Left renal pelvis (tissue), 4 donors: ENCODE measurements around the gene TSPEAR. TPM values are rescaled to one million over a fixed set of nuclear protein-coding genes. Genes with fewer than 3 reads are reported as not detected.
"Not testable (repeated sequence)": the region's sequence is repeated elsewhere in the genome, so short reads cannot be mapped to it uniquely, and the experiment has no call there.

ENCODE experiments used
- DNase-seq, 4 donors: peaks; one replicate each; pipeline ENCODE4 v3.0.0-alpha.2; 2013; ENCODE audit warnings: low read depth in 4 of 4, low spot score in 3 of 4
- polyA plus RNA-seq, 4 donors: library from polyadenylated mRNA; unstranded; fragments of 120-200 nt; gene quantifications; one replicate each; pipeline ENCODE4 v1.2.1, GENCODE V29; 2013; ENCODE audit not compliant: insufficient read length in 4 of 4

Gene TSPEAR
- polyA plus RNA-seq, 4 donors, result 0.08 to 1.1 (median 0.74) TPM

- no peak for DNase-seq
Observed at GRCh38 chr21:44483288-44484237, 227.8 kb downstream of the TSPEAR start.

DNA sequence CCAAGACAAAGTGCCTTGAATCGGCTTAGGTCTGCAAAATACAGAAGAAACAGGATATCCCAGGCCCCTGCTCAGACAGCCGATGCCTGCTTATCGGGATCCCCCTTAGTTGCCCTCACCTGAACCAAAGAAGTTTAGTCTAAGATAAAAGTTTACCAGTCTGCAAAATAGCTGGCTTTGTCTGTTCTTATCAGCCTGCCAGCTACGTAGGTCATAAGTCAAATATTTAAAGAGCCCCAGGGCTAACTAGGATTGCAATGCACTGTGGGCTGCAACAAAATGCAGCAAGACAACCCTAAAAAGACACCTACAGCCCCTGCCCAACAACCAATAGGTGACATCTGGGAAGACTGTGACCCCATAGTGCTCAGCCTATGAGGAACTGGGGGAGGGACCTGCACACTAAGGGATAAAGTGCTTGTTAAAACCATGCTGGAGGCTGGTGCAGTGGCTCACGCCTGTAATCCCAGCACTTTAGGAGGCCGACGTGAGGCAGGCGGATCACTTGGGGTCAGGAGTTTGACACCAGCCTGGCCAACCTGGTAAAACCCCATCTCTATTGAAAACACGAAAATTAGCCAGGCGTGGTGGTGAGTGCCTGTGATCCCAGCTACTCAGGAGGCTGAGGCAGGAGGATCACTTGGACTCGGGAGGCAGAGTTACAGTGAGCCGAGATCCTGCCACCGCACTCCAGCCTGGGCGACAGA lies 228.6 kb downstream of the TSPEAR start:
- DNase-seq, result no peak

- no peak for DNase-seq
Observed at GRCh38 chr21:44480200-44481053, 230.9 kb downstream of the TSPEAR start.

DNA sequence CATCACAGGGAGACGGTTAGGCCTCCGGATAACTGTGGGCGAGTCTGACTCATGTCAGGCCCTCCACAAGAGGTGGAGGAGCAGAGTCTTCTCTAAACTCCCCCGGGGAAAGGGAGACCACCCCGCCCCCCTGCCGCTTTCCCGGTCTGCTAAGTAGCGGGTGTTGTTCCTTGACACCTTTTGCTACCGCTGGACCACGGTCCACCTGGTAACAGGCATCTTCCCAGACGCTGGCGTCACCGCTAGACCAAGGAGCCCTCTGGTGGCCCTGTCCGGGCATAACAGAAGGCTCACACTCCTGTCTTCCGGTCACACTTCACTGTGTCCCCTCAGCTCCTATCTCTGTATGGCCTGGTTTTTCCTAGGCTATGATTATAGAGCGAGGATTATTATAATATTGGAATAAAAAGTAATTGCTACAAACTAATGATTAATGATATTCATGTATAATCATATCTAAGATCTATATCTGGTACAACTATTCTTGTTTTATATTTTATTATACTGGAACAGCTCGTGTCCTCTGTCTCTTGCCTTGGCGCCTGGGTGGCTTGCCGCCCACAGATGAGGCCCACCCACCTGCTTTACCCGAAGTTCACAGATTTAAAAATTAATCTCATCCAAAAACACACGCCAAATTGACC lies 231.7 kb downstream of the TSPEAR start:
- DNase-seq, result not testable (repeated sequence)

DNA sequence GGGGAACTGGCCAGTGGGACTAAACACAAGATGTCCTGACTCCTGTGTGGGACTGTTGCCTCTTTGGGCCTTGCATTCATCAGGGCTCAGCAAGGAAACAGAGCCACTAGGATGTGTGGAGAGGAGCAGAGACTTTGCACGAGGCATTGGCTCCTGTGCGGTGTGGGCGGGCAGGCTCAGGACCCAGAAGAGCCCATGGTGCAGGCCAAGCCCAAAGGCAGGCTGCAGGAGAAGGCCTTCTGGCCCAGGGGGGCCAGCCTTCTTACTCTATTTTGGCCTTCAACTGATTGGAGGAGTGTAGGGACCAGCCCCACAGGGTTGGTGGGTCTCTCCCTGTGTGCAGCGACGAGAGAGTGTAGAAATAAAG lies 232.6 kb downstream of the TSPEAR start:
- no peak for DNase-seq

DNA sequence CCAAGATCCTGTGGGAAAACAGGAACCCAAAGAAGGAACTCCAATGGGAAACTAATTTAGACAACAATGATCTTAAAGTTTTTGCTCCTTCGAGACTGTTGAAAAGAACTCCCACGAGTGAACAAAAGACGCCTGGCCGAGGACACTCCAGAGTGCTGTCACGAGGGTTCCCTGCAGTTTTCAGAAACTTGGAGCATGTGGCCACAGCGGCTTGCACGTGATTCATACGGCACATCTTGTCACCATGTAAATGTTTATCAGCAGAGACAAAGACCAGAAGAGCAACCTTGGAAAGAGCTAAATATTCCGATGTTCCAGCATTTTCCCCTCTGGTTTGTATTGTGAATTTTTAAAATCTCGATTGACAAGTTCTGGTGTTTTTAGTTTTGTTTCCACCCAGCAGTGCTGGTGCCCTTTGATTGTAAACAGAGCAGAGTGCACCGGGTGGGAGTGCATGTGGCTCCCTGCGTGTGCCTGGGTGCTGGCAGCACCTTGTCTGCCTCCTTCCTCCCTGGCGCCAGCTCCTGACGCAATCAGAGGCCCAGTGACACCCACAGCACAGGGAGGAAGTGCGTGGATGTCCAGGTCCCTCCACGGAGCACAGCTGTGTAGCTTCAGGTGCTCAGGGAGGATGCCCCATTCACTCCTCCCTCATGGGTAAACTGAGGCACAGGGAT lies 233.1 kb downstream of the TSPEAR start:
- no peak for DNase-seq

- DNase-seq, result no peak
Observed at GRCh38 chr21:44477712-44478111, 233.7 kb downstream of the TSPEAR start.

DNA sequence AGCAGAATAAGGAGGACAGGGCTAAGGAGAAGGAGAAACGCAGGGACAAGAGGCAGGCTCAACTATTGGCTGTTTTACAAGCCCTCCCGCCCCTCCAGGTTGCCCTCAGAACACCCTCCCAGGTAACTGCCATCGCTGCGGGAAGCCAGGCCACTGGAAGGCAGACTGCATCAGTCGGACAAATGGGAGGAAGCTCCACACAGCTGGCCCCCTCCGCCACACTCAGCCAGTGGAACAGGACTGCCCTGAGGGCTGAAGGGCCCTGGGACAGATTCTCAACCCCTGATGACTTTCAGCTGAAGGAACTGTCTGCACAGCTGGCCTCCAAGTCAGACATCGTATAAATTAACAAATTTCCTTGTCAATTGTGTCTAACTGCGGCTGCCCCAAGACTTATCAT lies 234.2 kb downstream of the TSPEAR start:
- DNase-seq, result no peak

- no peak for DNase-seq
Observed at GRCh38 chr21:44475266-44475845, 236.0 kb downstream of the TSPEAR start.

- DNase-seq, result no peak
Observed at GRCh38 chr21:44473915-44474555, 237.3 kb downstream of the TSPEAR start.

DNA sequence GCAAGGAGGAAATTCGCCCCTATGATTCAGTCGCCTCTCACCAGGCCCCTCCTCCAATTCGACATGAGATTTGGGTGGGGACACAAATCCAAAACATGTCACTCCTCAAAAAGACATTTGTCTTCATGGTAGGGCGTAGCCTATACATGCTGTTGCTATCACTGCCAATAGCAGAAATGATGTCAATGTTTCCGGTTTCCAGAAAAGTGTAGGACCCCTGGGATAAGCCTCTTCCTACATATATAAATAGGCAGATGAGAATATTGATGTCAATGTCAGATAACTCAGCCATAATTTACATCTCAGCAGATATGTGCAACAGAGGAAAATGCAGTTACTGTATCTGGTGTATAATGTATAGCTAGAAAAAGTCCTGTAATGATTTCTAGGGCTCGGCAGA lies 239.4 kb downstream of the TSPEAR start:
- DNase-seq, result no peak

- DNase-seq, result no peak
Observed at GRCh38 chr21:44471341-44471740, 240.0 kb downstream of the TSPEAR start.

- DNase-seq, result no peak
Observed at GRCh38 chr21:44467859-44468195, 243.5 kb downstream of the TSPEAR start.

DNA sequence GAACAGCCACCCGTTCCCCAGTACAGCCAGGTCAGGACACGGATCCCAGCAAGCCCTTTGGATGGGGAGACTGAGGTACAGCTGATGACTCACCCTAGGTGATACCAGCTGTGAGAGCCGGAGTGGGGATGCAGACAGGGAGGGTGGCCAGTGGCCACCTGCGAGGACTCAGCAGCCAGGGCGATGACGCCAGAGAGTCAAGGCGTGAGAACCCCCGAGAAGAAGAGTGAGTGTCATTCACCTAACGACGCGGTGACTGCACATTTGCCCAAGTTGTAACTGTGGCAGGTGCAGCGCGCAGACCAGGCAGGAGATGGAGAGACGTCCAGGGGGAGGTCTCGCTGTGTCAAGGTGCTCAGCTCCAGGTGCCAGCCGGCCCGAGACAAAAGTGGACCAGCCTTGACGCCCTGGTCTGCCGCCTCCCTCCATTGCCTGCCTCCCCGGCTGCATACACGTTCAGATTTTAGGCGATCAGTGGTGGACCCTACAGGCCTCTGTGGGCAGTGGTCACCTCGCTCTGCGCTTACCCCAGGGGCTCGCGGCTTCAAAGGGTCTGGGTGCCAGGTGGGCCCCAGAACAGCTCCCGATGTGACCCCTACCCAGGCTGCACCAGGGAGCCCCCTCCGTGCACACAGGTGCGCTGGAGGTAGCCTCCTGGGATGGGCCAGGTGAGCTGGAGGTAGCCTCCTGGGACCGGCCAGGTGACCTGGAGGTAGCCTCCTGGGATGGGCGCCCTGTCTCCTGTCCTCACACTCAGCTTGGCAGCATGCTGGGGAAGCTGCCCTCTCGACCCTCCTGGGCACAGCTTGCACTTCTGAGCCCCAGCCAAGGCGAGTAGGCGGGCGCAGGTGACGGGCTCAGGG lies 244.1 kb downstream of the TSPEAR start:
- no peak for DNase-seq

GRCh38 chr21:44466351-44466954 lies 244.9 kb downstream of the TSPEAR start:
- no peak for DNase-seq

- DNase-seq, result no peak
Observed at GRCh38 chr21:44464351-44464750, 247.0 kb downstream of the TSPEAR start.

DNA sequence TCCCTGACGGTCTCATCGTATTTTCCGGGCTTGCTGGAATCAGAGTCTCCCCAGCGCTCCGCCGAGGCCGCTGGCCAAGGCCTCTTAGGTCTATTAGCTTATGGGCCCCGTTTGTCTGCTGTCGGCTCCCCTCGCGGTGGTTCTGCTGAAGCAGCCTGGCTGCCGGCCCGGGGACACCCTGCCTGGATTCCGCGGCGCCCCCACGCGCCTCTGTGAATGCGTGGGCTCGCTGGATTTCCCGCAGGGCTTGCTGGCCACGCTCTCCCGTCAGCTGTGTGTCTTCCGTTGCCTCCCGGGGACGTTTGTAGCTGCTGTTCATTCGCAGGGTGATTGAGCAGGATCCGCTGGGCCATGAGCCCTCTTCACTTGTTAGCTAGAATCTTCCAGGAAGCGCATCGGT lies 247.6 kb downstream of the TSPEAR start:
- DNase-seq, result no peak

DNA sequence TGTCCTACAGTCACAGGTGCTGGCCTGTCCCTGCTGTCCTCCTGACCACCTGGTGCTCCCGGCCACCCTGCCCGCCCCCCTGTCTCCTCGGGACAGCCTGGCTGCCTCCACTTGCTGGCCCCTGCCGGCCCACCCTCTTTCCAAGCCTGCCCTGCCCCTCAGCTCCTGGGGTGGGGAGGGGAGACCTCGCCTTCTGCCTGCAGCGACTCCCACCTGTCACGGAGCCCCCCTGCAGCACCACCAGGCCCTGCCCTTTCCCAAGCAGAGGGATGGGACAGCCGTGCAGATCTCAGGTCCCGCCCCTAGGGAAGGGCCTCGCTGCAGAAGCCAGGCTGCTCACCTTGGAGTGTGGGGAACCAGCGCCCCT lies 248.6 kb downstream of the TSPEAR start:
- DNase-seq, result no peak
